HG02588 (cell line): ENCODE data around the gene GPR84.
"Not testable (repeated sequence)": the region's sequence is repeated elsewhere in the genome, so short reads cannot be mapped to it uniquely, and the experiment has no call there.

ENCODE experiments used
- ATAC-seq: cut with Tn5 transposase; IDR thresholded peaks from one replicate; pipeline ENCODE4 v1.9.1; 2021; ENCODE audit warnings: mild to moderate bottlenecking, moderate library complexity; ENCODE audit not compliant: unreplicated experiment

The GPR84 gene

DNA sequence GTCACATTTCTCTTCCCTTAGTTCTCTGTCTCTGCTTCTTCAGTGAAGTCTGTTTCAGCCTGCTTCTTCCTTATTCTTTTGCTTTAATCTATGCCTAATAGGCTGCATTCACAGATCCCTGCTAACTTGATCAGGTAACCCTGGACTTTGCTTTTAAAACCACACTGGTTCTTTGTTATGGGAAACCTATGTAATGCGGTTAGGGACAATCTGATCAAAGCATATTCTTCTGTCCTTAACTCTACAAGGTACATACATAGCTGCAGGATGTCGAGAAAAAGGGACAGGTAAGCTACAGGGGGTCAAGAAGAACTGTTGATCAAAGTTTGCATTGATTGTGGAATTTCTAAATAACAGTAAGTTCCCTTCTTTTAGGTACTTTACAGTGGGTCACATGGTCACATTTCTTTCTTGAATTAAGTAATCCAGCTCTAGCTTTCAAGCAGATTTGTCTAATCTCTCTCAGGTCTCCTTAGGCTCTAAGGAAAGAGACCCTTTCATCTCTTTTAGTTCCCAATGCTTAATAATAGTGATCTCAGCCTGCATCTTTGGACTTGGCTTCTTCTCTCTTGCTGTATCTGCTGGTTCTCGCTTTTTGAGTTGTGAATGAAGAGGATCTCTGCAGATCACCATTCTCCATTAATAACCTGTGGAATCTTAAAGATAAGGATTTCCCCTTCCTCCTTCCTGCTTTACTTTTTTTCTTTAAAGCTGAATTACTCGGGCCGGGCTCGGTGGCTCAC lies 35.5 kb downstream of the GPR84 start:
- no peak for ATAC-seq

DNA sequence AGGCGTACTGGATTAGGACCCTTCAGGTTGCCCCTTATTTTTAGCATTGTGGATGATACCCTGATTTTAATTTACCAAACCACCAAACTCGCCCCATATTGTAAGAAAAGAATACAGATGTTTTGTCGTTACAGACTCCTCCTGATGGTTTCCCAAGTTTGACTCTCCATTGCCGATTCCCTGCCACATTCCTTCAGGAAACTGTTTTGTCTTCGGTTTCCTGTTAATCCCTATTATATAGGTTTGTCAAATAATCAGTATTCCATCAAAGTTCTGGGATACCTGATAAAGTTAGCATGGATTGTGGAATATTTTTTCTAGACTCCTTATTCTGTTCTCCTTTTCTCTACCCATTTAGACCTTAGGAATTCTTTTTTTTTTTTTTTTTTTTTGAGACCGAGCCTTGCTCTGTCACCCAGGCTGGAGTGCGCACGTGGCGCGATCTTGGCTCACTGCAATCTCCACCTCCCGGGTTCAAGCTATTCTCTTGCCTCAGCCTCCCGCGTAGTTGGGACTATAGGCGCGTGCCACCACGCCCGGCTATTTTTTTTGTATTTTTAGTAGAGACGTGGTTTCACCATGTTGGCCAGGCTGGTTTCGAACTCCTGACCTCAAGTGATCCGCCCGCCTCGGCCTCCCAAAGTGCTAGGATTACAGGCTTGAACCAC lies 38.7 kb downstream of the GPR84 start:
- not testable (repeated sequence) for ATAC-seq

DNA sequence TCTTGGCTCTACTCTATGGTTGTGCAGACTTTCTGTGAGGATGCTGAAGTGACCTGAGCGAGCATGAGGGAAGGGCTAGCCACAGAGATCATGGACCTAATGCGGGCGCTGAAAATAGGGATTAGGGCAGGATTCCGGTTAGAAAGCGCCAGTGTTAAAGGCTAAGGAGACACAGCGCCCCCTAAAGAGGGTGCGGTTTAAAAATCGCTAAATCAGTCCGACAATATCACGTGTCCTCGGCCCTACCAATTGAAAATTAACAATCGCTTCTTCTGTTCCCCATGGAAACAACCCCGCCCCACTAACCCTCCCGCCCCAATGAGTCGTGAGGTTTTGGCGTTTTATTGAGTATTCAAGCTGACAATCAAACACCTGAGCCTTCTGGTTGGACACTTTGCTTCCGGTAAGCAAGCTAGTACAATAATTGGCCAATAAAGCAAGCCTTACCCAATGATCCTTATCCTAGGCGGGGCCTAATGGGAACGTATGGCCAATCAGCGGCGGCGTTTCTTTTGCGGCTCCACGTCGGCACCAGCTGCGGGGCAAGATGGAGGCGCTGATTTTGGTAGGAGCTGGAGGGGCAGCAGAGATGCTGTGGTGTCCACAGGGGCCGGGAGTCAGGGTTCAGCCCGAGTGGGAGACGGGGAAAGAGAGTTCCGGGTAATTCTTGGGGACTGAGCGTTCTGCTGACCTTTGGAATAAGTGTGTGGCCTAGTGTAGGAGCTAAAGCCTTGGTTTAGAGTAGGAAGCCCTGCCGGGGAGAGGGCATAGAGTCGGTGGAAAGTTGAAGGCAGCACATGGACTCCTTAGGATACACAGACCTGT lies 39.5 kb downstream of the GPR84 start, which contains the start of gene COPZ1:
COPZ1 (plus strand) TSS at position 515 of the 825 bp plus-strand sequence; CDS start at position 548, 33 bp downstream.
- ATAC-seq, result peak; percentile 98

DNA sequence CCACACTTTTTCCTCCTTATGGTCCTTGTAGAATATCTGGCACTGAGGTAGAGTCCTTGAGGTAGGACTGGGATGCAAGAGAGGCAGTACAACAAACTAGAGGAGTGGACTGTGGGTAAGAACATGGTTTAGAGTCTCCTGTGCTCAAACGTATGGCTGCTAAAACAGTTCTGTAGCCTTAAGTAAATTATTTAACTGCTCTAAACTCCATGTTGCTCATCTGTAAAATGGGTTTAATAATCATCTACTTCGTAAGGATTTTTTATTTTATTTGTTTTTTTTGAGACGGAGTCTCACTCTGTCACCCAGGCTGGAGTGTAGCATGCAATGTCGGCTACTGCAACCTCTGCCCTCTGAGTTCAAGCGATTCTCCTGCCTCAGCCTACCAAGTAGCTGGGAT lies 42.9 kb downstream of the GPR84 start:
- no peak for ATAC-seq
